ENCODE results near the gene ALDH18A1.

ALDH18A1 gene

DNA sequence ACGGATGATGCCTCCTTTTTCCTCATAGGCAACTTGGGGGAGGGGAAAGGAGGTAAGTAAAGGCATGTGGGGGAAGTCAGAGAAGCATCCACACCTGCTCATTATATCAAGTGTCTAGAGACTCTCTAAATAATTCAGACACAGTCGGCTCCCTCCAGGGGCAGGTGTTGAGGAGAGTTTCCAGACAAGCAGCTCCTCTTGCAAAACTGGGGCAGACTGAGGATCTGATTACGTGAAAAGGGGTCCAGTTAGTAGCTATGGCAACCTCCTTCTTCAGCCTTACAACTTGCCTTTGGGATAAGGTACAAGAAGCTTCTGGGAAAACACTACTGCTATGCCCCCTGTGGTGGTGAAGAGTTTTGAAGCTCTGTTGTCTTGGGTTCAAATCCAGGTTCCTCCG lies 56.4 kb downstream of the ALDH18A1 start:
- TF ChIP-seq, protein P1, sequence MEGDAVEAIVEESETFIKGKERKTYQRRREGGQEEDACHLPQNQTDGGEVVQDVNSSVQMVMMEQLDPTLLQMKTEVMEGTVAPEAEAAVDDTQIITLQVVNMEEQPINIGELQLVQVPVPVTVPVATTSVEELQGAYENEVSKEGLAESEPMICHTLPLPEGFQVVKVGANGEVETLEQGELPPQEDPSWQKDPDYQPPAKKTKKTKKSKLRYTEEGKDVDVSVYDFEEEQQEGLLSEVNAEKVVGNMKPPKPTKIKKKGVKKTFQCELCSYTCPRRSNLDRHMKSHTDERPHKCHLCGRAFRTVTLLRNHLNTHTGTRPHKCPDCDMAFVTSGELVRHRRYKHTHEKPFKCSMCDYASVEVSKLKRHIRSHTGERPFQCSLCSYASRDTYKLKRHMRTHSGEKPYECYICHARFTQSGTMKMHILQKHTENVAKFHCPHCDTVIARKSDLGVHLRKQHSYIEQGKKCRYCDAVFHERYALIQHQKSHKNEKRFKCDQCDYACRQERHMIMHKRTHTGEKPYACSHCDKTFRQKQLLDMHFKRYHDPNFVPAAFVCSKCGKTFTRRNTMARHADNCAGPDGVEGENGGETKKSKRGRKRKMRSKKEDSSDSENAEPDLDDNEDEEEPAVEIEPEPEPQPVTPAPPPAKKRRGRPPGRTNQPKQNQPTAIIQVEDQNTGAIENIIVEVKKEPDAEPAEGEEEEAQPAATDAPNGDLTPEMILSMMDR (IDR thresholded peaks at IDR 0.05; ENCODE audit: low read length, missing control alignments), result no peak
- DNase-seq (ENCODE audit: low read depth), result no peak
- H3K4me3 ChIP-seq (replicated peaks; ENCODE audit: low read depth, low read length), result no peak overlapping the region

DNA sequence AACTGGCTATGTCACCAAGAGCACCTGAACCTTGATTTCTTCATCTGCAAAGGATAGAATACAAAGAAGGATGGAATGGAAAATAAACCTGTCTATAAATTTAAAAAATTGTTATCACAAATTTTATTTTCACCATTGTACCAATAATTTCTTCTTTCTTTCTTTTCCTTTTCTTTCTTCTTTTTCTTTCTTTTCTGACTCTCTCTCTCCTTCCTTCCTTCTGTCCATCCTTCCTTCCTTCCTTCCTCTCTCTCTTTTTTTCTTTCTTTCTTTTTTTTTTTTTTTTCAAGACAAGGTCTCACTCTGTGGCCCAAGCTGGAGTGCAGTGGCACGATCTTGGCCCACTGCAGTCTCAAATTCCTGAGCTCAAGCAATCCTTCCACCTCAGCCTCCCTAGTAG lies 58.7 kb downstream of the ALDH18A1 start:
- no peak for DNase-seq (ENCODE audit: low read depth)
- no peak overlapping the region for H3K4me3 ChIP-seq (replicated peaks; ENCODE audit: low read depth, low read length)
- TF ChIP-seq, protein P1 (IDR thresholded peaks at IDR 0.05; ENCODE audit: low read length, missing control alignments), result no peak

DNA sequence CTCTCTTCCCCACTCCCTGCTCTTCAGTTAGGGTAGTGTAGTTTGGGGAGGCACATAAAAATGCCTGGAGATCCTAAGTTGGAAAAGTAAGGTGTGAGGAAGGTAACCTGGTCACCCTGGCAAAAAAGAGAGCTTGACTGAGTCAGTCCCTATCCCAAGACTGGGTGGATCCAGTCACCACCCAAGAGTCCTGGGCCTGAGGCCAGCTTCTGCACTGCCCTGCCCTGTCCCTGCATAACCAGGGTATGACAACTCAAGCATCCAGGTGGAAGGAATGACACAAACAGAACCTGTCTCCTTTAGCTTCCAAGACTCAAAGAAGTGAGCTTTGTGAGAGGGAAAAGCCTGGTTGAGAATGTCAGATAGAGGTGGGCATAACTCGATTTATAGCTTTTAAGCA lies 68.5 kb downstream of the ALDH18A1 start:
- no peak for DNase-seq (ENCODE audit: low read depth)
- TF ChIP-seq, protein P1 (IDR thresholded peaks at IDR 0.05; ENCODE audit: low read length, missing control alignments), result no peak
- no peak overlapping the region for H3K4me3 ChIP-seq (replicated peaks; ENCODE audit: low read depth, low read length)

DNA sequence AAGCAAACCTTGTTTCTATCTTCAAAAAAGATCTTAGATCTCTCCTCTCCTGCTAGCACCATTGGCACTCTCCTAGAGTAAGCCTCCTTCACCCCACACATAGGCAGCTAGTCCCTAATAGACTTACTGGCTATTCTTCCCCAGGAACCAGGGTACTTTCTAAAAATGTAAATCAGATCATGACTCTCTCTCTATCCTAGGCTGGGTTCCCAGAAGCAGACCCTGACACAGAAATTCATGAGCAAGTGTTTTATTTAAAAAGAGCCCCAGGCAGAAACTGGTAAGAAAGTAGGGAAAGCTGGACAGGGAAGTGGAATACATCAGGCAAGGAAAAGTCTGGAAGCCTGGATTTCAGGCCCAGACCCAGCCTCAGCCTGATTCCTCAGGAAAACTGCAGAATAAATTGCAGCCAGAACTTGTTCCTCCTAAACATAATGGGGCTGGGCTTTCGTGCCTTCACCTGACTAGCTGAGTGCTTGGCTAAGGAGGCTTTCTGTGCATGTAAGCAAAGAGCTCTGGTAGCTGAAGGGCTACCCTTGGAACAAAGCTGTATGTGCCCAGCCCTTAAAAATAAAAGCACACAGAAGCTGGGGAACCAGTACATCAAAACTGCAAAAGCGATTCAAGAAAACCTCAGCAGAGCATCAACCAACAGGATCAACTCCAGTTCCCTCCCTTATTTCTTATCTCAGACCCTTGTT lies 76.5 kb downstream of the ALDH18A1 start:
- no peak overlapping the region for H3K4me3 ChIP-seq (replicated peaks; ENCODE audit: low read depth, low read length)
- TF ChIP-seq, protein P1 (IDR thresholded peaks at IDR 0.05; ENCODE audit: low read length, missing control alignments), result no peak
- no peak for DNase-seq (ENCODE audit: low read depth)

DNA sequence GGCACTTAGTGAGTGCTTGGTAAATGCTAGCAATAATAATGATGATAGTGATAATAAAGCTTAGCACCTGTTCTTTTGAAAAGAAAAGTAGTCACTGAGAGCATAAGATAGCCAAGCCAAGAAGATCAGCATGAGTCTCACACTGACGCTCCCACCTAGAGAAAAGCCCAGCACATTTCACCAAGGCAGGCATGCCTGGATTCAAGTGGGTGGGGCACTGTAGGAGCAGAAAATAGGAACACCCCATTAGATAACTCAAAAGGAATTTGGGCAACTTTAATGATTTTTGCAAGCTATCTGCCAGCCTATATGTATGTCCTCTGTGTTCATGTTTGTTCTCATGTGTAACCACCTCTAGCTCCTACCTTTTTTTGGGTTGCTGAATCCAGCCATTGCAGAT lies 77.2 kb downstream of the ALDH18A1 start:
- no peak for DNase-seq (ENCODE audit: low read depth)
- TF ChIP-seq, protein P1 (IDR thresholded peaks at IDR 0.05; ENCODE audit: low read length, missing control alignments), result no peak
- H3K4me3 ChIP-seq (replicated peaks; ENCODE audit: low read depth, low read length), result no peak overlapping the region

DNA sequence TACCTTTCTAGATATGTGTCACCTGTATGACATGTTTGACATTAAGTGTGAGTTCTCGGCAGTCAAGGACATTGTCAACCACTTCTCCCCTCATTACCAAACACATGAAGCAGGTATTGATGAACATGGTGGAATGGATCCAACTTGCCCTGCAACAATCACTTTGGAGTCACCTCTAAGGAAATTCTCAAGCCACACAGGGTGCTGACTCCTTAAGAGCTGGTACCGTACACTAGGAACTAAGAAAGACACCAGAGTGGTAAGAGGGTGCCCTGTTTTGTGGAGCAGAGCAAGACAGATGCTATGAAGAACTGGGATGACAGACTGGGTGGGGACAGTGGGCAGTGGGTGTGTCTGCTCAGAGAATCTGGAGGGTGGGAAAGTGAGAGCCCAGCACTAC lies 77.9 kb downstream of the ALDH18A1 start:
- H3K4me3 ChIP-seq (replicated peaks; ENCODE audit: low read depth, low read length), result no peak overlapping the region
- TF ChIP-seq, protein P1 (IDR thresholded peaks at IDR 0.05; ENCODE audit: low read length, missing control alignments), result no peak
- no peak for DNase-seq (ENCODE audit: low read depth)
